H1 (cell line): Measurements from ENCODE around the gene MRPL1. TPM values are rescaled to one million over a fixed set of nuclear protein-coding genes. Genes with fewer than 3 reads are reported as not detected.

Source experiments
- CTCF ChIA-PET: fragments of 300-600 bp; sonication (Branson Sonifier 250); formaldehyde crosslinking; loops from one replicate; lab custom pipeline; 2021; ENCODE audit not compliant: partially characterized antibody; lab: Charles Lee
- POLR2A ChIA-PET: fragments of 300-600 bp; sonication (Branson Sonifier 250); formaldehyde crosslinking; loops from one replicate; lab custom pipeline; 2021; ENCODE audit warnings: inconsistent platforms; ENCODE audit not compliant: partially characterized antibody; lab: Charles Lee
- DNase-seq, 2 experiments: peaks; one replicate each; pipeline versions ENCODE4 v3.0.0 to v3.0.0-alpha.2; 2010 to 2022; ENCODE audit warnings: low spot score in 2 of 2, low read depth in 1 of 2, mixed read lengths in 1 of 2
- FAIRE-seq: peaks from 2 replicates; lab custom pipeline; 2011; peaks lifted over from hg19 to GRCh38; lab: Jason Lieb, UNC
- H2AFZ ChIP-seq: 2 replicates; pipeline ENCODE4 v1.8.1; 2012; ENCODE audit warnings: low read length, inconsistent platforms
- H2AK5ac ChIP-seq: 2 replicates; pipeline ENCODE4 v1.6.1; 2013; ENCODE audit warnings: low read depth, low read length
- H2BK120ac ChIP-seq: replicated peaks from 2 replicates; pipeline ENCODE3; 2013; ENCODE audit warnings: low read depth, low read length, inconsistent platforms
- H2BK12ac ChIP-seq: 2 replicates; pipeline ENCODE4 v1.6.1; 2013; ENCODE audit warnings: low read depth, low read length
- H2BK15ac ChIP-seq: 2 replicates; pipeline ENCODE4 v1.6.1; 2013; ENCODE audit warnings: low read length
- H2BK20ac ChIP-seq: 2 replicates; pipeline ENCODE4 v1.6.1; 2013; ENCODE audit warnings: low read length
- H2BK5ac ChIP-seq: 2 replicates; pipeline ENCODE4 v1.6.1; 2013; ENCODE audit warnings: low read depth, low read length
- H3K14ac ChIP-seq: 2 replicates; pipeline ENCODE4 v1.6.1; 2013; ENCODE audit warnings: inconsistent platforms; ENCODE audit not compliant: insufficient read length
- H3K18ac ChIP-seq: 2 replicates; pipeline ENCODE4 v1.6.1; 2013; ENCODE audit warnings: low read length; ENCODE audit errors: extremely low read depth
- H3K23ac ChIP-seq: 2 replicates; pipeline ENCODE4 v1.6.1; 2013; ENCODE audit warnings: inconsistent platforms; ENCODE audit not compliant: insufficient read length
- H3K23me2 ChIP-seq: 2 replicates; pipeline ENCODE4 v1.6.1; 2013; ENCODE audit warnings: low read depth, low read length
- H3K27ac ChIP-seq: 2 replicates; pipeline ENCODE4 v1.6.1; 2011; ENCODE audit warnings: low read depth, low read length, inconsistent platforms
- H3K27me3 ChIP-seq, 4 experiments: replicated peaks in 1 of 4; 1 replicate in 1 of 4; 2 replicates in 3 of 4; pipeline versions ENCODE4 v1.6.1 to v1.8.1; 2011 to 2013; ENCODE audit warnings: low read length in 3 of 4, mild to moderate bottlenecking in 3 of 4, inconsistent platforms in 2 of 4, mixed read lengths in 2 of 4, moderate library complexity in 1 of 4; ENCODE audit not compliant: control insufficient read depth in 3 of 4, insufficient read depth in 3 of 4; ENCODE audit errors: extremely low read depth in 1 of 4
- H3K36me3 ChIP-seq, 4 experiments: 2 replicates each; pipeline versions ENCODE4 v1.6.1 to v1.8.1; 2011 to 2013; ENCODE audit warnings: mild to moderate bottlenecking in 4 of 4, low read length in 3 of 4, moderate library complexity in 2 of 4, control low read depth in 1 of 4, inconsistent platforms in 1 of 4; ENCODE audit not compliant: insufficient read depth in 4 of 4, control insufficient read depth in 2 of 4
- H3K4ac ChIP-seq: replicated peaks from 2 replicates; pipeline ENCODE3; 2013; ENCODE audit warnings: low read length, low read depth, mixed read lengths, inconsistent platforms; ENCODE audit not compliant: insufficient read length
- H3K4me1 ChIP-seq, 4 experiments: replicated peaks in 1 of 4; 1 replicate in 1 of 4; 2 replicates in 3 of 4; pipeline versions ENCODE4 v1.6.1 to v1.8.1; 2011 to 2013; ENCODE audit warnings: low read length in 3 of 4, inconsistent platforms in 2 of 4, mixed read lengths in 1 of 4; ENCODE audit not compliant: insufficient read depth in 4 of 4, control insufficient read depth in 3 of 4
- H3K4me2 ChIP-seq, 2 experiments: 2 replicates each; pipeline versions ENCODE4 v1.6.1 to v1.8.1; 2011 to 2013; ENCODE audit warnings: low read depth in 2 of 2, low read length in 2 of 2, control low read depth in 1 of 2, inconsistent platforms in 1 of 2, mild to moderate bottlenecking in 1 of 2; ENCODE audit not compliant: insufficient read depth in 1 of 2
- H3K4me3 ChIP-seq, 4 experiments: fragments of 200-600, 300-600 bp in 1 of 4; sonication (generic), shearing (Covaris generic), sonication (Bioruptor Twin) in 1 of 4; 2 replicates each; pipeline versions ENCODE4 v1.5.1 to v1.8.1; 2011 to 2016; ENCODE audit warnings: low read length in 4 of 4, low read depth in 3 of 4, control low read depth in 2 of 4, inconsistent platforms in 2 of 4, mild to moderate bottlenecking in 2 of 4, mixed read lengths in 1 of 4, moderate library complexity in 1 of 4; ENCODE audit not compliant: insufficient read depth in 2 of 4; ENCODE audit errors: extremely low read depth in 1 of 4
- H3K56ac ChIP-seq: replicated peaks from 2 replicates; pipeline ENCODE3; 2013; ENCODE audit warnings: low read depth, mild to moderate bottlenecking, mixed read lengths, low read length, inconsistent platforms; ENCODE audit not compliant: insufficient read length
- H3K79me1 ChIP-seq: 2 replicates; pipeline ENCODE4 v1.6.1; 2013; ENCODE audit warnings: low read depth, low read length, control low read depth
- H3K79me2 ChIP-seq, 2 experiments: 2 replicates each; pipeline versions ENCODE4 v1.6.1 to v1.8.1; 2012 to 2013; ENCODE audit warnings: low read length in 2 of 2, mild to moderate bottlenecking in 2 of 2, inconsistent platforms in 1 of 2; ENCODE audit not compliant: insufficient read depth in 2 of 2, control insufficient read depth in 1 of 2
- H3K9ac ChIP-seq, 4 experiments: replicated peaks in 1 of 4; 1 replicate in 1 of 4; 2 replicates in 3 of 4; pipeline versions ENCODE4 v1.6.1 to v1.8.1; 2011 to 2013; ENCODE audit warnings: low read depth in 3 of 4, low read length in 3 of 4, control low read depth in 2 of 4, mild to moderate bottlenecking in 2 of 4, moderate library complexity in 2 of 4, inconsistent platforms in 1 of 4; ENCODE audit errors: extremely low read depth in 1 of 4
- H3K9me3 ChIP-seq, 2 experiments: 2 replicates each; pipeline versions ENCODE4 v1.6.1 to v1.8.1; 2012 to 2013; ENCODE audit warnings: mild to moderate bottlenecking in 2 of 2, moderate library complexity in 2 of 2, control low read depth in 1 of 2, inconsistent platforms in 1 of 2, low read depth in 1 of 2, low read length in 1 of 2, mixed read lengths in 1 of 2; ENCODE audit not compliant: insufficient read depth in 2 of 2
- H4K20me1 ChIP-seq, 2 experiments: replicated peaks in 1 of 2; 2 replicates each; pipeline versions ENCODE3 to v1.8.1; 2011 to 2013; ENCODE audit warnings: inconsistent platforms in 2 of 2, low read length in 2 of 2, mild to moderate bottlenecking in 1 of 2; ENCODE audit not compliant: insufficient read depth in 2 of 2, control insufficient read depth in 1 of 2
- H4K5ac ChIP-seq: 2 replicates; pipeline ENCODE4 v1.6.1; 2013; ENCODE audit warnings: low read length, low read depth, mixed read lengths, inconsistent platforms; ENCODE audit not compliant: insufficient read length
- H4K8ac ChIP-seq: 2 replicates; pipeline ENCODE4 v1.8.0; 2013; ENCODE audit warnings: mild to moderate bottlenecking, moderate library complexity, low read length, inconsistent platforms; ENCODE audit not compliant: insufficient read depth; ENCODE audit errors: extremely low read depth
- H4K91ac ChIP-seq: replicated peaks from 2 replicates; pipeline ENCODE3; 2013; ENCODE audit warnings: low read length, mixed read lengths, inconsistent platforms; ENCODE audit not compliant: insufficient read length
- EGR1 ChIP-seq: IDR thresholded peaks from 2 replicates; pipeline ENCODE4 v1.6.1; 2011; ENCODE audit warnings: low read depth, low read length, borderline replicate concordance
- KDM4A ChIP-seq: IDR thresholded peaks from one replicate; pipeline ENCODE4 v1.7.1; 2012; ENCODE audit warnings: low read depth, mild to moderate bottlenecking, moderate library complexity, low read length, inconsistent platforms; ENCODE audit not compliant: severe bottlenecking
- NRF1 ChIP-seq: IDR thresholded peaks from 2 replicates; pipeline ENCODE4 v1.6.1; 2011; ENCODE audit warnings: mild to moderate bottlenecking, low read depth, low read length, improper control_type of control experiment
- POLR2A ChIP-seq, 2 experiments: IDR thresholded peaks; 1 replicate in 1 of 2; 2 replicates in 1 of 2; pipeline ENCODE4 v1.6.1; 2011; ENCODE audit warnings: low read depth in 2 of 2, low read length in 2 of 2, mild to moderate bottlenecking in 2 of 2; ENCODE audit errors: control extremely low read depth in 1 of 2
- WGBS, 2 experiments: shearing (Covaris generic) in 1 of 2; methylation state at CpG; one replicate each; pipeline versions ENCODE4 v1.1.6 to v1.1.7; 2013 to 2015; ENCODE audit warnings: low lambda C conversion rate in 2 of 2, mixed read lengths in 2 of 2, inconsistent platforms in 1 of 2, low coverage in 1 of 2, missing lambda C conversion rate in 1 of 2; ENCODE audit not compliant: insufficient replicate concordance in 2 of 2, insufficient coverage in 1 of 2, insufficient read length in 1 of 2; ENCODE audit errors: extremely low coverage in 1 of 2, missing lambda C conversion rate in 1 of 2; 5-methylcytosine and 5-hydroxymethylcytosine counted together
- long read RNA-seq, 2 experiments: library from RNA in 1 of 2; library from capped mRNA in 1 of 2; stranded (forward); transcript quantifications; one replicate each; pipeline ENCODE4 v2.0.0, GENCODE V29; 2021; ENCODE audit warnings: inconsistent platforms in 1 of 2
- polyA minus RNA-seq, 3 experiments: library from RNA; depleted of rRNA, polyadenylated mRNA; stranded (reverse); fragments of >200 nt; gene quantifications; 1 replicate in 2 of 3; 2 replicates in 1 of 3; pipeline ENCODE4 v1.2.3, GENCODE V29; 2011
- polyA plus RNA-seq, 7 experiments: library from polyadenylated mRNA; depleted of rRNA in 3 of 7; stranded (reverse) in 5 of 7; unstranded in 2 of 7; fragments of >200 nt in 5 of 7; fragments of 200-250 nt in 2 of 7; gene quantifications; 1 replicate in 5 of 7; 2 replicates in 1 of 7; 4 replicates in 1 of 7; pipeline versions ENCODE4 v1.2.1 to v1.2.3, GENCODE V29; 2011 to 2013; ENCODE audit warnings: missing spikeins in 2 of 7, mixed read lengths in 2 of 7
- total RNA-seq: library from RNA; stranded (reverse); fragmentation: NEBNext Ultra II Directional; extraction: Animal tissue kit (Norgen Biotek cat#: 25700); gene quantifications from 2 replicates; pipeline ENCODE4 v1.2.1, GENCODE V29; 2021
- TF ChIP-seq, protein P1 (sequence below): IDR thresholded peaks from 2 replicates; pipeline ENCODE4 v1.6.1; 2012; ENCODE audit warnings: inconsistent platforms

The MRPL1 gene
- total RNA-seq (37.0 and 39.1 TPM in 2 replicates), polyA plus RNA-seq (2011; rRNA removed) (4.9 and 9.6 TPM in 2 replicates), polyA minus RNA-seq (2011; rRNA and poly(A)+ RNA removed) (5.9 and 6.1 TPM in 2 replicates)
- polyA plus RNA-seq (2011; cell fraction: cytosol; rRNA removed): 20.5 TPM
- polyA plus RNA-seq (2011; cell fraction: nucleus; rRNA removed): 3.0 TPM
- 14.5 to 31.7 TPM (median 17.7 TPM) in 4 replicates for polyA plus RNA-seq (2012, experiment 1 of 2)
- polyA plus RNA-seq (2012, experiment 2 of 2): 4.7 TPM
- polyA plus RNA-seq (2013, experiment 1 of 2): 73.1 TPM
- 73.0 TPM for polyA plus RNA-seq (2013, experiment 2 of 2)
- polyA minus RNA-seq (2011; cell fraction: cytosol; rRNA and poly(A)+ RNA removed): 4.5 TPM
- polyA minus RNA-seq (2011; cell fraction: nucleus; rRNA and poly(A)+ RNA removed): 15.6 TPM
- long read RNA-seq, experiment 1, transcript MRPL1-201 (9 exons, 1,490 nt): major isoform, 33 of 47 reads
- long read RNA-seq, experiment 1, partial matches to known transcripts: 9 of 47 reads
- long read RNA-seq, experiment 1, other reads (novel, unspliced or antisense): 5 of 47 reads
- long read RNA-seq, experiment 2, transcript MRPL1-201 (9 exons, 1,490 nt): major isoform, 99 of 111 reads
- long read RNA-seq, experiment 2, partial matches to known transcripts: 6 of 111 reads
- long read RNA-seq, experiment 2, other reads (novel, unspliced or antisense): 6 of 111 reads

GRCh38 chr4:77862478-77863216 lies at the start of gene MRPL1:
Gene MRPL1, plus strand, starts transcription at chr4:77862830. Its CDS starts 19 bp downstream, at chr4:77862849.
- Histone ChIP-seq H3K4me3 (peak within 1 kb of the TSS; percentile 81 to 97 (median 88)), H2BK5ac (peak within 1 kb of the TSS; percentile 92), H2AFZ (peak within 1 kb of the TSS; percentile 91), H3K23ac (no peak within 1 kb of the TSS), H4K5ac (peak within 1 kb of the TSS; percentile 91), H2BK12ac (peak within 1 kb of the TSS; percentile 89; the same call in 1 of the 2 replicates), H3K27me3 (no peaks in the 10 kb centered on the region), H3K4ac (no peak within 1 kb of the TSS), H3K79me1 (no peaks in the 10 kb centered on the region), H3K4me2 (peak within 1 kb of the TSS; percentile 71 to 75), H2AK5ac (no peak within 1 kb of the TSS), H3K36me3 (no peaks in the 10 kb centered on the region; a peak in 1 of 8 replicates), H3K9me3 (no peaks in the 10 kb centered on the region), H3K79me2 (peaks cover 0 to 35% of the 10 kb centered on the region in 2 experiments; a peak in 3 of 4 replicates), H4K91ac (peak within 1 kb of the TSS; percentile 86), H4K8ac (peak within 1 kb of the TSS; percentile 98), H2BK15ac (0 out of 2 replicates have a peak within 1 kb of the TSS, but pooled peaks have one; percentile 92), H3K14ac (no peak within 1 kb of the TSS), H3K4me1 (peaks cover 0 to 8% (median 2%) of the 10 kb centered on the region in 4 experiments; a peak in 3 of 7 replicates), H3K18ac (0 out of 2 replicates have a peak within 1 kb of the TSS, but pooled peaks have one; percentile 65), H3K9ac (peak within 1 kb of the TSS; percentile 84 to 98 (median 95)), H2BK120ac (peak within 1 kb of the TSS; percentile 89), H3K27ac (peak within 1 kb of the TSS; percentile 94), H3K23me2 (peaks cover 5% of the 10 kb centered on the region; the same call in 1 of the 2 replicates), H2BK20ac (no peak within 1 kb of the TSS), H3K56ac (peak within 1 kb of the TSS; percentile 89), H4K20me1 (no peaks in the 10 kb centered on the region)
- DNase-seq (peak; percentile 68 to 85), FAIRE-seq (peak; percentile 89)
- POLR2A ChIA-PET: interaction anchor here (0.6 to 3.9 kb wide), 47 partner anchors 9 to 1884 kb away, joined by 3 to 41 read pairs (median 3); partner anchors contain the start of genes ANXA3 and FRAS1
- 2% methylated on average over 33 of the region's 33 CpGs; no CpG with 5 or more reads in 1 of the 2 experiments for WGBS, 2 experiments
- CTCF ChIA-PET: interaction anchor here (0.5 to 0.6 kb wide), 2 partner anchors 278 to 427 kb away, joined by 3 read pairs; no protein-coding TSS in a partner anchor
- TF ChIP-seq NRF1 (no peak), KDM4A (no peak), EGR1 (no peak), POLR2A (IDR thresholded peaks at IDR 0.05; ENCODE audit: control extremely low read depth in 1 of 2, low read depth in 2 of 2, low read length in 2 of 2) (peak; percentile 95)
- TF ChIP-seq, protein P1, sequence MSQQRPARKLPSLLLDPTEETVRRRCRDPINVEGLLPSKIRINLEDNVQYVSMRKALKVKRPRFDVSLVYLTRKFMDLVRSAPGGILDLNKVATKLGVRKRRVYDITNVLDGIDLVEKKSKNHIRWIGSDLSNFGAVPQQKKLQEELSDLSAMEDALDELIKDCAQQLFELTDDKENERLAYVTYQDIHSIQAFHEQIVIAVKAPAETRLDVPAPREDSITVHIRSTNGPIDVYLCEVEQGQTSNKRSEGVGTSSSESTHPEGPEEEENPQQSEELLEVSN: peak; percentile 47
